GM21619 (cell line): Measurements from ENCODE around the gene FAM187B.

Source experiments
- ATAC-seq: cut with Tn5 transposase; IDR thresholded peaks from one replicate; pipeline ENCODE4 v1.9.1; 2021; ENCODE audit not compliant: unreplicated experiment

Gene FAM187B

DNA sequence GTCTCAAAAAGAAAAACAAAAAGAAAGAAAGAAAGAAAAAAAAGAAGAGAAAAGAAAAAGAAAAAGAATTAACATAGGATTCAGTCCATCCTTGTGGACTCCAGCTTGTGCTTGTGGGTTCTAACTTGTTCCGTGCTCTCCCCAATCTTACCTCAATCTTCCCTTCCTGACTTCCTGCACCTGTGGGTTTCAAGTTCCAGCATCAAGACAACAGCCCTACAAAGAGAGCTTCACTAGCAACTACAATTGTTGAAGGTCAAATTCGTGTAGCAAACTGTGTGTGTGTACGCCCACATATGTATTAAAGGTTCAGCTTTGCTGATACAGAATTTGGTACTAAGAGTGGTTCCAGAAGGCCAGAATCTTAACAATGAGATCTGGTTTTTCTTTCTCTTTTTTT, 48.7 kb downstream of the FAM187B start:
- no peak for ATAC-seq

DNA sequence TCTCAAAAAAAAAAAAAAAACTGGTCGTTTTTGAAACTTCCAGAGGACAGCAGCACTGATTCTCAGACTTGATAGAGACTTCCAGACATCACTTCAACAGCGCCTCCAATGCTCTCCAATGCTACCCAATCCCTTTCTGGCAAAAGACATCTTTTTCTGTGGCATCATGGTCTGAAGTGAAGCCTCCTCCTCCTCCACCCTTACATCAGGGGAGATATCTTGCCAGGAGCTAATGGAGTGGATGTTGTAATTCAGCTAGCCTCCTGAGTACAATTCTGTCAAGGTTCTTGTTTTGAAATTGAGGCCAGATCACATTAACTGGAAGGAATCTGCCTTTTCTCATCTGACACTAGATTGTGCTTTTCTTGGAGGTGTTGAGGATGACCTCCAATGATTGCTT, 49.8 kb downstream of the FAM187B start:
- ATAC-seq = no peak

DNA sequence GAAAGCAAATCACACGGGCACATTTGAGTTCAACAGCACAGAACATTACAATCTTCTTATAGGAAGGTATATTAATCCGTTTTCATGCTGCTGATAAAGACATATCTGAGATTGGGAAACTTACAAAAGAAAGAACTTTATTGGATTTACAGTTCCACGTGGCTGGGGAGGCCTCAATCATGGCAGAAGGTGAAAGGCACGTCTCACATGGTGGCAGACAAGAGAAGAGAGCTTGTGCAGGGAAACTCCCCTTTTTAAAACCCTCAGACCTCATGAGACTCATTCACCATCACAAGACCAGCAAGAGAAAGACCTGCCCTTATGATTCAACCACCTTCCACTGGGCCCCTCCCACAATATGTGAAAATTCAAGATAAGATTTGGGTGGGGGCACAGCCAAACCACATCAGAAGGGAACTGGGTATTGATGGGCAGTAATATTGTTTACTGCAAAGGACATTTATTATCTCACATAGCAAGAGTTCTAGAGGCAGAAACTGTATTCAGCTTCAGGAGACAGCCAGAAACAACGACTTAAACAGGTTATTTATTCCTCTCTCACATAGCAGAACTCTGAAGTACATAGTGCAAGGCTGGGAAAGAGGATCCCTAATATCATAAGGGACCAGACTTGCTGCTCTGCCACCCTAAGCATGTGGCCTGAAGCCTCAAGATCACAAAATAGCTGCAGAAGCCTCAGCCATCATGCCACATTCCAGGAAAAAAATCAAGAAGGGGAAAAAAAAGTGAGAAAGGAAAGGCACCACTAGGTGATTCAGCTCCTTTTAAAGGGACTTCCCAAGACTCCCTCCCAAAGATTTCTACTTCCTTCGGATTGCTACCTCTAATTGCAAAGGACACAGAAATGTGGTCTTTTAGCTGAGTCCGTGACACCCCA, 50.9 kb downstream of the FAM187B start:
- ATAC-seq = no peak

DNA sequence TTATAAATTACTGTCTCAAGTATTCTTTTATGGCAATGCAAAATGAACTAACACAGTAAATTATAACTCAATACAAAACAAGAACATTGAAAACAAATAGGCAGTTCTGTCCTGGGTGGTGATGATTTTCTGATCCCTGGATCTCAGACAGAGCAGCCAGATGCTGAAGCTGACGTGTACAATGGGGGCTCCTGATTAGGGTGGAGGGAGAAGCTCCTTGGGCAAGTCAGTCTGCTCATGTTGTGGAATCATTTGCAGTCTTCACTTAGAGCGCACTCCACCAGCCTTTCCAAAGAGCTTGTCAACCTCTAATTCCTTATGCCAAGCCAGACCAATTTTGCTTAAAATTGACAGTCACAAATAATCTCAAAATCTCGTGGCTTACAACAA, 52.4 kb downstream of the FAM187B start:
- no peak for ATAC-seq
